Measurements from ENCODE around the gene RDH13.
"Not testable (repeated sequence)": the region's sequence is repeated elsewhere in the genome, so short reads cannot be mapped to it uniquely, and the experiment has no call there.

Gene RDH13

GRCh38 chr19:55062735-55063491 is at the start of gene RDH13:
RDH13 (minus strand) TSS chr19:55063148; CDS start chr19:55063032, 116 bp downstream.
- DNase-seq, result peak; percentile 98

- DNase-seq, result no peak
Observed at GRCh38 chr19:55112246-55112776, 49.4 kb upstream of the RDH13 start.

GRCh38 chr19:55111238-55111831 is 48.4 kb upstream of the RDH13 start:
- DNase-seq, result no peak

GRCh38 chr19:55109527-55110291 is 46.8 kb upstream of the RDH13 start:
- DNase-seq, result no peak

- DNase-seq, result not testable (repeated sequence)
Observed at GRCh38 chr19:55107252-55107651, 44.3 kb upstream of the RDH13 start.

- no peak for DNase-seq
Observed at GRCh38 chr19:55106591-55106990, 43.6 kb upstream of the RDH13 start.

GRCh38 chr19:55105237-55105636 is 42.3 kb upstream of the RDH13 start:
- no peak for DNase-seq

GRCh38 chr19:55103190-55103589 is 40.2 kb upstream of the RDH13 start:
- no peak for DNase-seq

- DNase-seq, result no peak
Observed at GRCh38 chr19:55101261-55101660, 38.3 kb upstream of the RDH13 start.

- DNase-seq, result no peak
Observed at GRCh38 chr19:55099557-55100506, 36.9 kb upstream of the RDH13 start.

GRCh38 chr19:55098716-55099556 is 36.0 kb upstream of the RDH13 start:
- DNase-seq, result no peak

GRCh38 chr19:55097864-55098715 is 35.1 kb upstream of the RDH13 start:
- no peak for DNase-seq

GRCh38 chr19:55096061-55096701 is 33.2 kb upstream of the RDH13 start:
- no peak for DNase-seq

GRCh38 chr19:55095260-55096060 is 32.5 kb upstream of the RDH13 start:
- no peak for DNase-seq

- no peak for DNase-seq
Observed at GRCh38 chr19:55094456-55095259, 31.7 kb upstream of the RDH13 start.

GRCh38 chr19:55092423-55093318 is 29.7 kb upstream of the RDH13 start:
- no peak for DNase-seq

GRCh38 chr19:55091955-55092354 is 29.0 kb upstream of the RDH13 start:
- DNase-seq, result no peak

All from CD4-positive, alpha-beta T cell treated with Interleukin-21 for 1 hour (primary cell).